Progenitor cell of endocrine pancreas (in vitro differentiated cells): Measurements from ENCODE around the gene RELCH. TPM values are rescaled to one million over a fixed set of nuclear protein-coding genes. Genes with fewer than 3 reads are reported as not detected.

Experiments used
- DNase-seq: peaks from one replicate; pipeline ENCODE4 v3.0.0; 2021; ENCODE audit warnings: low spot score; ENCODE audit not compliant: unreplicated experiment
- H3K27ac Mint-ChIP-seq: 2 replicates; pipeline ENCODE4 v1.8.0; 2021; ENCODE audit warnings: mild to moderate bottlenecking, moderate library complexity, mixed read lengths
- H3K27me3 Mint-ChIP-seq: 2 replicates; pipeline ENCODE4 v1.8.0; 2021; ENCODE audit warnings: mixed read lengths
- H3K36me3 Mint-ChIP-seq: 2 replicates; pipeline ENCODE4 v1.8.0; 2022; ENCODE audit warnings: mixed read lengths; ENCODE audit not compliant: insufficient read depth
- H3K4me1 Mint-ChIP-seq: 2 replicates; pipeline ENCODE4 v1.8.0; 2021; ENCODE audit warnings: low read depth, mixed read lengths
- H3K4me3 Mint-ChIP-seq: 2 replicates; pipeline ENCODE4 v1.8.0; 2021; ENCODE audit warnings: low read depth, mild to moderate bottlenecking, moderate library complexity, mixed read lengths
- H3K9me3 Mint-ChIP-seq: 2 replicates; pipeline ENCODE4 v1.8.0; 2021; ENCODE audit warnings: low read depth, mixed read lengths
- CTCF ChIP-seq: fragments of 200-600 bp; sonication (generic); IDR thresholded peaks from one replicate; pipeline ENCODE4 v1.5.0; 2021; ENCODE audit warnings: antibody characterized with exemption, mild to moderate bottlenecking; ENCODE audit not compliant: unreplicated experiment
- total RNA-seq: library from RNA; stranded (reverse); gene quantifications from 2 replicates; pipeline ENCODE4 v1.2.1, GENCODE V29; 2021

Gene RELCH
- total RNA-seq, 1 donor from 2014 or later, result 34.7 TPM

DNA sequence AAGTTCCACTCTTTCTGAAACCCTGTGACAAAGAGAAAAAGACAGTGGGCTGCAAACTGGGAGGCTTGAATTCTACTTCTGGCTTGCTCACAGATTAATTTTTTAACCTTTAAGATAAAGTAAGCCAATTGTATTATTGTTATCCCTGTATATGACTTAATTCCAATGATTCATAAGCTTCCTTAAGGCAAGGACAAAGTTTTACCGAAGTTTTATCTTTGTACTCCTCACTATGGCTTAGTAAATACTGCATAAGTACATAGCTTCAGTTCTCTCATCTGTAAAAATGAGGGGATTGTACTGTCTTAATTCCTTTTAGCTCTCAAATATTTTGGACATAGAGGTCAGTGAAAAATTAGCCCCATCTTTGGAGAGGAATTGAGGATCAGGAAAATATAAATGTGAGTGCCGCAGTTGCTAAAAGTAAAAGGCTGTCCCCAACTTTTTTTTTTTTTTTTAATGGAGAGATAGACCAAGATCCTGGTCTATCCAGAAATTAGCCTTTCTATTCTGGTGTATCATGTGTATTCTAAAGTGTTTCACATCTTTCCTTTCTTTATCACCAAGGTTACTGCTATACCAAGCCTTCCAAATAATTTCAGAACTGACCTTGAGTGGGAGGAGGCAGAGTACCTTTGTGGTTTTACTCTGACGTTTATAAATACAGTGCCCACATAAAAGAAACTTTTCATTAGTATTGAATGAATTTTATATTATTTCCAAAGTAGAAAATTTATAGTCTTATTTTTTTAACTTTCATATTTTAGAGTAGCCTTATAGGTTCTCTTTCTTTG is 13.3 kb downstream of the RELCH start:
- H3K27me3 Mint-ChIP-seq, result no peaks in the 10 kb centered on the region
- no peak for DNase-seq
- no peak overlapping the region for H3K27ac Mint-ChIP-seq
- no peak overlapping the region for H3K4me3 Mint-ChIP-seq
- peaks cover 1% of the 10 kb centered on the region for H3K36me3 Mint-ChIP-seq
- no peak for TF ChIP-seq CTCF
- peaks cover 6% of the 10 kb centered on the region for H3K4me1 Mint-ChIP-seq
- peaks cover 6% of the 10 kb centered on the region for H3K9me3 Mint-ChIP-seq

- Mint-ChIP-seq H3K4me3 (no peak overlapping the region), H3K9me3 (peaks cover 6% of the 10 kb centered on the region), H3K27me3 (no peaks in the 10 kb centered on the region), H3K36me3 (peaks cover 1% of the 10 kb centered on the region), H3K27ac (no peak overlapping the region), H3K4me1 (peaks cover 13% of the 10 kb centered on the region)
- no peak for TF ChIP-seq CTCF
- DNase-seq, result no peak
Observed at GRCh38 chr18:62201870-62202269, 14.8 kb downstream of the RELCH start.

DNA sequence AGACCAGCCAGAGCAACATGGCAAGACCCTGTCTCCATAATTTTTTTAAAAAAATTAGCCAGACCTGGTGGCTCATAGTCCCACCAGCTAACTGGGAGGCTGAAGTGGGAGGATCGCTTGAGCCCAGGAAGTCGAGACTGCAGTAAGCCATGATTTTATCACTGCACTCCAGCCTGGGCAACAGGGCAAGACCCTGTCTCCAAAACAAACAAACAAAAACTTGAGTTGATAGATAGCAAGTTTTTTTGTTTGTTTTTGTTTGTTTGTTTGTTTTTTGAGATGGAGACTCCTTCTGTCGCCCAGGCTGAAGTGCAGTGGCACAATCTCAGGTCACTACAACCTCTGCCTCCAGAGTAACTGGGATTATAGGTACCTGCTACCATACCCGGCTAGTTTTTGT is 18.8 kb downstream of the RELCH start:
- Mint-ChIP-seq H3K9me3 (peaks cover 18% of the 10 kb centered on the region), H3K4me3 (no peak overlapping the region), H3K4me1 (peaks cover 16% of the 10 kb centered on the region), H3K27me3 (no peaks in the 10 kb centered on the region), H3K36me3 (peaks cover 22% of the 10 kb centered on the region), H3K27ac (no peak overlapping the region)
- no peak for DNase-seq
- TF ChIP-seq CTCF, result no peak

DNA sequence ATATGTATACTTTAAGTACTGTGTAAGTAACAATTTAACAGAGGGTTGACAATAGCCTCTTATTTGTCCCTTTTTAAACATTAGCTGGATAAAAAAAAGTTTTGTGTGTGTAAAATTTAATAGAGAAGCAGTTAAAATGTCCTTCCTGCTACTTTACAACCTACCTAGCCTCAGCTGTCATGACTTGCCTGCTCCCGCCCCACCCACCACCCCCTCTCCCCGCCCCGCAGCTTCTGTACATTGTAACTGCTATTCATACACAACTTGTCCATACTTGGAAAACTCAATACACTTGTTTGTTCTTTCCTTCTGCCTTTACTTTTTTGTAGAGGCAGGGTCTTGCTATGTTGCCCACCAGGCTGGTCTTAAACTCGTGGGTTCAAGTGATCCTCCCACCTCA is 19.5 kb downstream of the RELCH start:
- DNase-seq, result no peak
- peaks cover 18% of the 10 kb centered on the region for H3K9me3 Mint-ChIP-seq
- peaks cover 16% of the 10 kb centered on the region for H3K4me1 Mint-ChIP-seq
- no peak for TF ChIP-seq CTCF
- H3K36me3 Mint-ChIP-seq, result peaks cover 22% of the 10 kb centered on the region
- no peak overlapping the region for H3K27ac Mint-ChIP-seq
- no peaks in the 10 kb centered on the region for H3K27me3 Mint-ChIP-seq
- H3K4me3 Mint-ChIP-seq, result no peak overlapping the region

DNA sequence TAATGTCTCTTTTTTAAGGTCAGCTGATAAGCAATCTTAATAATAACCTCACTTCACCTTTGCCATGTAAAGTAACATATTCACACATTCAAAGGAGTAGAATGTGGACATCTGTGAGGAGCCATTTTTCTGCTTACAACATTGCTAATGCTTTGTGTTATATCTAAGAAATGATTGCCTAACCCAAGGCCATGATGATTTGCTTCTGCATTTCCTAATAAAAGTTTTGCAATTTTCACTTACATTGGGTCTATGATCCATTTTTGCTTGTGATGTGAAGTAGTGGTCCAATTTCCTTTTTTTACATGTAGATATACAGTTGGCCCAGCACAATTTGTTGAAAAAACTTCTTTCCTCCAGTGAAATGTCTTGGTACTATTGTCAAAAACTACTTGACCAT is 22.0 kb downstream of the RELCH start:
- H3K9me3 Mint-ChIP-seq, result peaks cover 15% of the 10 kb centered on the region
- no peak overlapping the region for H3K27ac Mint-ChIP-seq
- TF ChIP-seq CTCF, result no peak
- H3K4me3 Mint-ChIP-seq, result no peak overlapping the region
- H3K4me1 Mint-ChIP-seq, result peaks cover 14% of the 10 kb centered on the region
- no peak for DNase-seq
- no peaks in the 10 kb centered on the region for H3K27me3 Mint-ChIP-seq
- peaks cover 29% of the 10 kb centered on the region for H3K36me3 Mint-ChIP-seq
